Colon (tissue), 2 donors: ENCODE results near the gene TLCD3B.
"Not testable (repeated sequence)": the region's sequence is repeated elsewhere in the genome, so short reads cannot be mapped to it uniquely, and the experiment has no call there.

Experiments
- FAIRE-seq: peaks from 2 replicates; lab custom pipeline; 2012; peaks lifted over from hg19 to GRCh38; lab: Jason Lieb, UNC
- donor health status: control.
- donor health status: control.

Gene TLCD3B

DNA sequence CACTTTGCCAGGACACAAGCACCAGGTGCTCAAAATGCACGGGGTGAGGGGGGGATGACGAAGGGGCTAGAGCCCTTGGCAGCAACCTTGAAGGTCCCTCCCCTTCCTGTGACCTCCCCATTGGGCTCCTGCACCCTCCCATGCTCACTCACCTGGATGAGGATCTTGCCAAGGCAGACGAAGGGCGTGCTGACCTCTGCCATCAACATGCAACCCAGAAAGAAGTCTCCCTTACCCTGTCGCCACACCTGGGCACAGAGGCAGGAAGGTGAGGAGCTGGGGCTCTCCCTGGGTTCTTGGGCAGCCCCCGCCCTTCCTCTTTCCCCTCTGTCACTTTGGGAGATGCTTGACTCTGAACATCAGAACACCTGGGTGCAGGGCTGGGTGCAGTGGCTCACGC, 5.5 kb downstream of the TLCD3B start:
- FAIRE-seq, result no peak

DNA sequence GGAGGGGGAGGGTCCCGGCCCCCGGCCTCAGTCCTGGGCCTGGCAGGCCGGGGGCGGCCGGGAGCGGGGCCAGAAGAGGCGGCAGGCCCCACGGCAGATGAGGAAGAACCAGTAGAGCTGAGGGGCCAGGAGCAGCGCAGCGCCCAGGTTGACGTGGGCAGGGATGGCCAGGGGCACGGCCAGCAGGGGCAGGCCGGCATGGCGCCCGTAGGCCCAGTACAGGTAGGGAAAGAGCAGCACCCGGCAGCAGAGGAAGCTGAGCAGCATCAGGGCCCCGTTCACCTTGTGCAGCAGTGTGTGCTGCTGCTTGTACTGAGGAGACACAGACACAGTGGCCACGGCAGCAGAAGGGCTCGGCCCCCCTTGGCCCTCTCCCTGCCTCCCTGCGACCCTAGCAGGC, 5.9 kb downstream of the TLCD3B start:
- no peak for FAIRE-seq

DNA sequence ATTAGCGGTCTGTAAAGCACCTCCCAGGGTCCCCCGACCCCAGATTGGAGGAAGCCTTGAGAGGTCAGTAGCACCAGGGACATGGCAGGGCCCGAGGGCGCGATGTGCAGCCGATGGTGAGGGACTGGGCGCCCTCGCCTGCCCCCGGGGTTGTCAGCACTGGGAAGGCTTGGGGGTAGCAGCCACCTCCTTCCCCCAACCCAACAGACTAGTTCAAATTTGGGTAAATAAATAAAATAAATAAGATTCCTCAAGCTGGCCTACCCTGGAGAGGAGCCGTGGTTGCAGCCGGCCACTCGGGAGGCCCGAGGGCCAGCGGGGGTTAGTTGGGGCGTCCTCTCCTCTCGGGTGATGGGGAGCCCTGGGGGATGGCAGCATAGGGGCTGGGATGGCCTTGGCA, 6.6 kb downstream of the TLCD3B start:
- FAIRE-seq, result no peak

DNA sequence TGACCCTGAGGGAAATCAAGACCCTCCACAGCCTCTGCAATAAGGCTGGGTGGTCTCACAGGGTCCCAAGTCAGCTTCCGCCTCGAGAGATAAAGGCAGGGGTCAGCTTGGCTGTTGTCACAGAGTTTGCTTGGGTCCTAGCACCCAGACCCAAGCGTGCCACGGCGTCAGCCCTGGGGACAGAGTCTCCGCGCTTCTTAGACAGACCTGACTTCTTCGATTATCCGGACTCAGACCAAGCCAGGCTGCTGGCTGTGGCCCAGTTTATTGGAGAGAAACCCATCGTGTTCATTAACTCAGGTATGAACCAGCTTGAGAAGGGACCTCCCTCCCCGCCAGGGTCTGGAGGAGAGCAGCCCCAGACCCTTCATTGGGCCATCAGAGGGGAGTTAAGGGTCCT, 7.5 kb downstream of the TLCD3B start:
- FAIRE-seq, result no peak

DNA sequence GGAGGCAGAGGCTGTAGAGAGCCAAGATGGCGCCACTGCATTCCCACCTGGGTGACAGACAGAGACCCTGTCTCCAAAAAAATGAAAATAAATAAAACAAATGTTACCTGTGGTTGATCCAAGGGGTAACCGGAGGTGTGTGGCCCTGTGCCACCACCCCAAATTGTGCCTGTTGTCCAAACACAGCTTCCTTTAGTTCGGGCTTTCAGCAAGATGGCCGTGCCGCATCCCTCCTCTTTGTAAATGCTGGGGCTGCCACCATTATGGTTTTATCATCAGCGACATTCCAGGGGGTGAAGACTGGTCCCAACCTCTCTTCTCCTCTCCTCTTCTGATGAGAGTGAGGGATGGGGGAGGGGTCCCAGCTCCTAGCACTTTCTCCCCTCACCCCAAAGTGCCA, 8.2 kb downstream of the TLCD3B start, which contains the start of gene C16orf92:
Gene C16orf92, plus strand, starts transcription at position 312 of the 400 bp plus-strand sequence. CDS start 143 bp downstream, outside the sequence.
- FAIRE-seq, result no peak

DNA sequence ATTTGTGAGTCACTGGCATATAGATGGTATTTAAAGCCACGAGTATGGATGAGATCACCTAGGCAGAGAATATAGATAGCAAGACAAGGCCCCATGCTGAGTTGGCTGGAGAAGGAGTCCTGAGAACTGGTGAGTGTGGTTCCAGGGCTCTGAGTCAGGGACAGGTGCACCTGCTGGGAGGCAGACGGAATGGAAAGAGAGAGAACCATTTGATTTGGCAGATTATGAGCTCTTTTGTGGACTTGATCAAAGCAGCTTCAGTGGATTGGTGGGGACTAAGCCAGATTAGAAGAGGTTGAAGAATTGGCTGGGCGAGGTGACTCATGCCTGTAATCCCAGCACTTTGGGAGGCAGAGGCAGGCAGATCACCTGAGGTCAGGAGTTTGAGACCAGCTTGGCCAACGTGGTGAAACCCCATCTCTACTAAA, 12.3 kb downstream of the TLCD3B start:
- no peak for FAIRE-seq

DNA sequence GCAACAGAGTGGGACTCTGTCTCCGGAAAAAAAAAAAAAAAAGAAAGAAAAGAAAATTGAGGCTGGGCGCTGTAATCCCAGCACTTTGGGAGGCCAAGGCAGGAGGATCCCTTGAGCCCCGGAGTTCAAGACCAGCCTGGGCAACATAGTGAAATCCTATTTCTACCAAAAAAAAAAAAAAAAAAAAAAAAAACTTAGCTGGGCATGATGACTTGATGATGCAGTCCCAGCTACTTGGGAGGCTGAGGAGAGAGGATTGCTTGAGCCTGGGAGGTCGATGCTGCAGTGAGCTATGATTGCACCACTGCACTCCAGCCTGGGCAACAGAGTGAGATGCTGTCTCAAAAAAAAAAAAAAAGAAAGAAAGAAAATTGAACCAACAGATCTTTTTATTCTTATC, 13.1 kb downstream of the TLCD3B start:
- FAIRE-seq, result not testable (repeated sequence)

DNA sequence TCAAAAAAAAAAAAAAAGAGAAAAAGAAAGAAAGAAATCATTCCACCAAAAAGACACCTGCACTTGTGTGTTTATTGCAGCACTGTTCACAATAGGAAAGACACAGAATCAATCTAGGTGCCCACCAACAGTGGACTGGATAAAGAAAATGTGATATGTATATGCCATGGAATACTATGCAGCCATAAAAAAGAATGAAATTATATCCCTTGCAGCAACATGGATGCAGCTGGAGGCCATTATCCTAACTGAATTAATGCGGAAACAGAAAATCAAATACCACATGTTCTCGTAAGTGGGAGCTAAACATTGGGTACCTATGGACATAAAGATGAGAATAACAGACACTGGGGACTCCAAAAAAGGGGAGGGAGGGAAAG, 13.8 kb downstream of the TLCD3B start:
- FAIRE-seq, result no peak

DNA sequence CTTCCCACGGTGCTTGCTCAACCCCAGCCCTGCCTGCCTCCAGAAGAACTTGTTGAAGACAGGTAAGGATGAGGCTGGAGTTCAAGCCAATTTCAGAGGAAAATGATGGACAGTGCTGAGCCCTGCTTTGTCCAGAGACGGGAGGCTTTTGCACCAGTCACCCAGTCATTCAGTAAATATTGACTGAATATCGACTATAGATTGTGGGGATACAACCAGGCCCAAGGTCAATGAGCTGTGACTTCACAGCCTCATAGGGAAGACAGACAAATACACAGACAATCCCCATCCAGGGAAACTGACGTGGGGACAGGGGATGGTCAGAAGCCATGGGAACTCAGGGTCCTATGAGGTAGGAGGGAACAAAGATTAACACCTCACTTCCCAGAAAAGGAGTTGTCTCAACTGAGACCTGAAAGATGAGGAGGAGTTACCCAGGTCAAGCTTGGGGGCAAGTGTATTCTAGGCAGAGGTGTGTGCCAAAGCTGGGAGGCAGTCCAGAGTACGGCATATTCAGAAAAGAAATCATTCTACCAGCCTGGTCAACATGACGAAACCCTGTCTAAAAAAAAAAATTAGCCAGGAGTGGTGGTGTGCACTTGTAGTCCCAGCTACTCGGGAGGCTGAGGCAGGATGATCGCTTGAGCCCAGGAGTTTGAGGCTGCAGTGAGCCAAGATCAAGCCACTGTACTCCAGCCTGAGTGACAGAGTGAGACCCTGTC, 14.4 kb downstream of the TLCD3B start:
- FAIRE-seq, result no peak

DNA sequence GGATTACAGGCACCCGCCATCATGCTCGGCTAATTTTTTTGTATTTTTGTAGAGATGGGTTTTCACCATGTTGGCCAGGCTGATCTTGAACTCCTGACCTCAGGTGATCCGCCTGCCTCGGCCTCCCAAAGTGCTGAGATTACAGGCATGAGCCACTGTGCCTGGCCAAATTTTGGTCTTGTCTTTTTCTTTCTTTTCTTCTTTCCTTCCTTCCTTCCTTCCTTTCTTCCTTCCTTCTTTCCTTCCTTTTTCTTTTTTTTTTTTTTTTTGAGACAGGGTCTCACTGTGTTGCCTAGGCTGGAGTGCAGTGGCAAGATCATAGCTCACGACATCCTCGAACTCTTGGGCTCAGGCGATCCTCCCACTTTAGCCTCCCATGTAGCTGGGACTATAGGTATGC, 15.6 kb downstream of the TLCD3B start:
- FAIRE-seq, result not testable (repeated sequence)

DNA sequence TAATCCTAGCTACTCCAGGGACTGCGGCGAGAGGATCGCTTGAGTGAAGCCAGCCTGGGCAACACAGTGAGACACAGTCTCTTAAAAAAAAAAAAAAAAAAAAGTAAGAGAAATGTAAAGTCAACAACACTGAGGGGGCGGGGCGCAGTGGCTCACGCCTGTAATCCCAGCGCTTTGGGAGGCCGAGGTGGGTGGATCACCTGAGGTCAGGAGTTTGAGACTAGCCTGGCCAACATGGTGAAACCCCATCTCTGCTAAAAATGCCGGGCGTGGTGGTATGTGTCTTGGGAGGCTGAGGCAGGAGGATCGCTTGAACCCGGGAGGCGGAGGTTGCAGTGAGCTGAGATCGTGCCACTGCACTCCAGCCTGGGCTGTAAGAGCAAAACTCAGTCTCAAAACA, 18.5 kb downstream of the TLCD3B start:
- not testable (repeated sequence) for FAIRE-seq

DNA sequence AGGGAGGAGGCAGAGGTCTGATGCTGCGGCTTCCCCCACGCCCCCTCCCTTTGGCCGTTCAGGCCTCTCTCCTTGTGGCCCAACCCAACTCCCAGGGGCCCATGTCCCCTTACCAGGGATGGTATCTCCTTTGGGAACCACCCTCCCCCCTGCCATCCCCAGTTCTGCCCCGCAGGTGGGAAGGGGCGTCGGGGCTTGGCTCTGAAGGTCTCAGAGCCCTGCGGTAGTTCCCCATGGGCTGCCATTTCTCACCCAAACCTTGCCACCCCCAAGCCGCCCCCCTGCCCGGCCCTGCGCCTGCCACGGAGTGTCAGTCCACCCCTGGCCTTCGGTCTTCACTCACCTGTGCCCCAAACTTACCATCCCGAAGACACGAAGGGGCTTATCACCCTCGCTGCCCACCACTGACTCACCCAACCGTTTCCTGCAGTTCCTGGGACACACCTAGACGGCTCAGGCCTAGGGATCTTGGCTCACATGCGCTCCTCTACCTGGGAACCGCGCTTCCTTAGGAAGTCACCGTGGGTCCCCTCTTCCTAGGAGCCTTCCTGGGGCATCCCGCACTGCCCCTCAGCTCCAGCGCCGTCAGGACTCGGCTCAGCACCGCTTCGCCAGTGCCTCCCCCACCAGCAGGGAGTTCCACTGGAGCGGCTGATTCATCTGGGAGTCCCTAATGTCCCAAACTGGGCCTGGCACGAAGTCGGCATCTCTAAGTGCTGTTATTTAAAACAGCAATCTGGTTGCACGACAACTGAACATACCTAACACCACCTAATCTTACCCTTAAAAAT, 19.2 kb downstream of the TLCD3B start:
- FAIRE-seq, result no peak

DNA sequence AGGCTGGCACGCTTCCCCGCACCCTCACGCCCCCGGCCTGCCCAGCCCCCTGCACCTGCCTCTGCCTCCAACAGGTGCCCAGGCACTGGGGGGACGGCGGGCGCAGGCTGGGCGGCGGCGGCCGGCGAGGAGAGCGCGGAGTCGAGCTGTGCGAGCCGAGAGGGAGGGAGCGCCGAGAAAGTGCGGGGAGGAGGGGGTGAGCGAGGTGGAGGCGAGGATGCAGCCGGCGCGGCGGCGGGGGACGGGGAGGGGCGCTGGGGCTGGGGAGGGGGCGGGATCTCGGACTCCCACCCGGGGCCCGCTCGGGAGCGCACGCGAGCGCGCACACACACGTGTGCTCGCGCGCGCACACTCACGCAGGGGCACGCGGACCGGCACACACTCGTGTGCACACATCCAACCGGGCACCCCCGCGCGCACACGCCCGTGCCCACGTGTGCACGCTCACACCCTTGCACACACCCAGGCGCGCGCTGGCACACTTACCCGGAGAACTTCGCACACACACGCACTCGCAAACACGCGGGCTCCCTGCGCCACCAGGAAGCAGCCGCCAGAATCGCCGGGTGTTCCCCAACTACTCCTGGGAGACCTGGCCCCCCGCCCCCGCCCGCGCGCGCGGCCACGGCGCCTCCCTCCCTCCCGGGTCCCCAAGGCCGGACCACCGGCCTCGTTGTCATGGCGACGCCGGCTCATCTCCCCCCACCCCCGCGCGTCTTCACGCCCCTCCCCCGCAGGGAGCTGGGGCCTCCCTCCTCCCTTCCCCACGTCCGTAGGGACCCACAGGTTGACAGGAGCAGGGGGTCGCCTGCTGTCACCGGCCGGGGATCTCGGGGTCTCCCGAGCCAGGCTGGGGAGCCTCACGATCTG, 20.0 kb downstream of the TLCD3B start, which contains the start of gene DOC2A:
Gene DOC2A, minus strand, starts transcription at position 184 of the 870 bp plus-strand sequence. CDS start 805 bp downstream, outside the sequence.
- no peak for FAIRE-seq

DNA sequence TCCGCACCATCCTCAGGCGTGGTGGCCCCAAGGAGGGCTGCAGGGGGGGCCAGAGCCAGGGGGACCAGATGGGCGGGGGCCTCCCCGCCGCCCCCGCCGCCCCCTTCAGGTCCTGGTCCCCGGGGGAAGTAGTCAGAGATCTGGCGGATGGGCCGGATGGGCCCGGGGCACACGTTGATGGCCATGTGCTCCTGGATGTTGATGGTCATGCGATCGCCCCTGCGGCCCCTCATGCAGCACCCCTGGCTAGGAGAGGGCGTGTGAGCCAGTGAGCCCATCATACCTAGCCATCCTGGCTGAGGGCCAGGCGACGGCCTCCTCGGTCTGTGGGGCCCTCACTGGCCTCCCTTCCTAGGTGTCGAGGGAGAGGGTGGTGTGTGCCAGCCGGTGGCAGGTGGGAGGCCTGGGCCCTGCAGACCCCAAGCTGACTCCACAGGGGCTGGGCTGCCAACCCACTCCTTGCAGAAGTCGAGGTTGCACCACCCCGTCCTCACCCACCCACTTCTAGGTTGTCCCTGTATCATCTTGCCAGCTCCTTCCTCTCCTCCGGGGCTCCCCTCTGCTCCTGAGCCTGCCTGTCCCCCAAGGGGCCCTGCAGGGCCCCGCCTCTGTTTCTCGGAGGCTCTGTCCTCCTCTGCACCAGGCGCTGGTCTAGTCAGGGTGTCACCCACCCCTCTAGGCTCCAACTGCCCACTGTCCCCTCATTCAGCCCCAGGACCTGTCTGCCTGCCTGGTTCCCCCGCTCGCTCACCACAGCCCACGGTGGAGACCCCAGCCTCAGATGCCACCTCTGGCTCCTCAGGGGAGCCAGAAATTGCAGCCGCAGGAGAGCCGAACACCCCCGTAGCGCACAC, 20.9 kb downstream of the TLCD3B start:
- no peak for FAIRE-seq

DNA sequence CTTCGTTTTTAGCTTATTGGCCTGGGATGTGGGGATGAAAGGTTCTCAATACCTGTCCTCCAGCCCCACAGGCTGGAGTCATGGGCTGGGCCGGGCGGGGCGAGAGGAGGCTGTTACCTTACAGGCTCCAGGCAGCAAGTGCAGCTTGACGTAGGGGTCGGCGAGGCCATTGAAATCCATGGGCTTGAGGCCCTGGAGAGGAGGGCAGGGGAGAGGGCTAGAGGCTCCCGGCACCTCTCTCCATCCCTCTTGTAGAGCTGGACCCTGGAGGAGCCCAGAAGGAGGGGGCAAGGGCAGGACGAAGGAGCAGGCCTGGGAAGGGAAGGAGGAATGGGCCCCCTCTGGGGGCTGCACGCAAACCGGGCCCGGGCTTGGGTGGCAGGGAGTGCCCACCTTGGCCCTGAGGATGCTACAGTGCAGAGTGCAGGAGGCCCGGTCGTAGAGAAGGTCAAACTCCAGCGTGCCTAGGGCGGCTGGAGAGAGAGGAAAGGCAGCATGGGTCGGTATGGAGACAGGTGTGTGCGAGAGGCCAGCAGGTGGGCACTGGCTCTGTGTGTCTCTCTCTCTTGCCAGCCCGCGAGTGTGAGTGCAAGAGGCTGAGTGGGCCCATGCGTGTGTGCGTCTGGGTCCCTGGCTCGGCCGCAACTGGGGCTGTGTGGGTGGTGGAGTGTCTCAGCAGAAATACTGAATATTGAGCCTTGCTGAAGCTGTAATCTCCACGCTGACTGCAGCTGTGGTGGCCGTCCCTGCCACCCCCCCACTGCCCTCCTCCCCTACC, 21.8 kb downstream of the TLCD3B start:
- FAIRE-seq, result no peak

DNA sequence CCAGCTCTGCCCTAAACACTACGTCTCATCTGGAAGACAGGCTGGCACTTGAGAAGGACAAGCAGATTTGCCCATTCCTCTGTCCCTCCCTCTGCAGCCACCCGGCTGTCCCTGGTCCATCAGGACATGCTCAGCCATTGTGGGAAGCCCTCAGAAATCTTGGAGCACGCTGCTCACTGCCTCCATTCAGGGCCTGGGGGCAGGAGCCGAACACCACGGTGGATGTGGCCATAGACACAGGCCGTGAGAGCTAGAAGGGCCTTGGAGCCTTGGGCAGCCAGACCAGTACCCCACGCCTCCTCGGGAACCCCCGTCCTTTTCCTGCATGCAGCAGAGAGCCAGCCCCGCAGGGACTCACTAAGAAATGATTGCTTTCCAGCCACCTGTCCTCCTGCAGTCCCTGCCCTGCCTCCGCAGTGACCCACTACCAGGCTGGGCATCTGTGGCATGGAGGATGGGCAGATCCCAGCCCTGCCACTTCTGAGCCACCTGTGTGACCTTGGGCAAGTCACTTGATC, 23.6 kb downstream of the TLCD3B start:
- FAIRE-seq, result no peak

DNA sequence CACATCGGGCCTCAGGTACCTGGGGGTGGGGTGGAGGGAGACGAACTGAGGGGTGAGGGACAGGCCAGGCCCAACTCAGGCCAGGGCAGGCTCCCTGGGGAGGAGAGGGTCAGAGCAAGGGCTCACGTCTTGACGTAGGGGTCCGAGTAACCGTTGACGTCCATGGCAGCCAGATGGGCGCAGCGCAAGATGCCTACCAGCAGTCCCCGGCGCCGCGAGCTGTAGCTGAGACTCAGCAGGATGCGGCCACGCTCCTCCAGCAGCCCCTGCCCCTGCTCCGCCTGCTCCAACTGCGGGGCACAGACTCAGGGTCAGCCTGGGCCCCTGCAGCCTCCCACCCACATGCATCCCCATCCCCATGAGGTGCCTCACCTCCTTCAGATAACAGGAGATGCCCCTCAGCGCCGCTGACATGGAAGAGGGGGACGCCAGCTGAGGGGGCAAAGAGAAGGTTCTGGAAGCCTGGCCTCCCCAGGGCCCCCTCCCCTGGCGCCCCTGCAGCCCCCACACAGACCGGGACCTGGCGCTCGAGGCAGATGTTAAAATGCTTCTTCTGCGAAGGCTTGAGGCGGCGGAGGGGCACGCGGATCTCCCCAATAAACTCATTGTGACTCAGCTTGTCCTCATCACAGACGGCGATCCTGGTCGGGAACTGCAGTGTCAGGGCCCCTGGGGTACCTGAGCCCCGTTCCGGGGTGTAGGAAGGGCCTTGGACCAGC, 24.3 kb downstream of the TLCD3B start:
- FAIRE-seq, result no peak

DNA sequence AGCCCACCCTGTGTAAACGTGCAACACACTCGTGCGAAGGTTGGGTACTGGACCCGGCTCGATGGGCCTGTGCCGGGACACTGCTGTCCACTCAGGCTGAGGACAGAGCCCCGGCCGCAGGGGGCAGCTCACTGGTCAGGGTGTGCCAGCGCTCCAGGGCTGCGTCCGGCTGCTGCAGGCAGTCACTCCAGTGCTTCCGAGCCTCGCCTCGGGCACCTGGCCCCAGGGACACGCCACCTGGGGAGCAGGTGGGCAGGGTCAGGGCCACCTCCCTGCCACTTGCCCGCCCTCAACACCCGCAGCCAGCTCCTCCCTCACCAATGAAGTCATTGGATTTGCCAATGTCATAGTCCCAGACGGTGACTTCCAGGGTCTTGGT, 25.0 kb downstream of the TLCD3B start:
- no peak for FAIRE-seq

DNA sequence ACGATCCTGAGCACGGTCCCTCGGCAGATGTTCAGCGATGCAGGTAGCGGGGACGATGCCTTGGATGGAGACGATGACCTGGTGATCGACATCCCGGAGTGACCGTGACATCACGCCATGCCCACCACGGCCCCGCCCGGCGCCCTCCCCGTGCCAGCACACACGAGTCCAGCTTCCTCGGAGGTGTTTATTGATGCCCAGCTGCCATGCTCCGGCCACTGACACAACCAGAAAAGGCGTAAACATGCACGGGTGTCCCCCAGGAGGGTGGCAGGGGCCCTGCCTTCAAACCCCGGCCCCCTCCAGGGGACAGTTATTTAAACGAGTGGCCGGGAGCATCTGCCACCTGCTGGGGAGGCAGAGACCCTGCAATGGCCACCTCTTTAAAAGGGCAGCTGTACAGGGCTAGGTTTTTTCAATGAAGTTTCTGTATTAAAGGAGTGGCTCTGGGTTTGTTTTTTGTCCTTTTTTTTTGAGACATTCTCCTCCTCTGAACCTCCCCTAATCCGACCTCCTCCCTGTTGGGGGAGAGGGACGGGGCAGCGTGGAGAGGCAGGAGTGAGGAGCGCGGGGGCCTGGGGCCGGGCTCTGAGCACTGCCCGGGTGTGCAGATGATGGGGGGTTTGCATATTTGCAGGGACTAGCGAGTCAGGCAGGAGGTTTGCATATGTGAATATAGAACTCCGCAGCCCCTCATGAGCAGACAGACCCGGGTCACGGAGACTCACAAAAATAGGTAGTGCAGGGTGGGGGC, 25.6 kb downstream of the TLCD3B start:
- no peak for FAIRE-seq
